HCT116 (cell line): ENCODE results near the gene ADORA1. TPM values are rescaled to one million over a fixed set of nuclear protein-coding genes. Genes with fewer than 3 reads are reported as not detected.

Experiments
- ATAC-seq: fragments of 200-7000 bp; cut with Tn5 transposase; 2 replicates; pipeline ENCODE4 v1.9.1; 2020; ENCODE audit warnings: mild to moderate bottlenecking, moderate library complexity
- BruUV-seq: library from RNA; stranded (reverse); fragments of 400-500 nt; replicated peaks from 2 replicates; lab custom pipeline; 2021; lab: Mats Ljungman, UMichigan
- CTCF ChIA-PET: fragments of 300-600 bp; sonication (Branson Sonifier 250); formaldehyde crosslinking; loops from one replicate; lab custom pipeline; 2021; ENCODE audit warnings: antibody characterized with exemption; lab: Charles Lee
- POLR2A ChIA-PET: fragments of 300-600, 350-600 bp; sonication (Branson Sonifier 250); formaldehyde crosslinking; loops from one replicate; lab custom pipeline; 2021; ENCODE audit warnings: antibody characterized with exemption; lab: Charles Lee
- RAD21 ChIA-PET, 2 experiments: fragments of 300-600 bp; sonication (Branson Sonifier 250); formaldehyde crosslinking; loops; one replicate each; lab custom pipeline; 2023; ENCODE audit warnings: low total read pairs in 2 of 2; ENCODE audit not compliant: uncharacterized antibody in 2 of 2, unreplicated experiment in 2 of 2, low non-redundant PET in 1 of 2; lab: Charles Lee
- DNase-seq: peaks from one replicate; pipeline ENCODE4 v3.0.0-alpha.2; 2010; ENCODE audit warnings: low read depth, low spot score
- H2AFZ ChIP-seq: fragments of 200-600 bp; shearing (Covaris generic), sonication (generic); 2 replicates; pipeline ENCODE4 v1.6.1; 2017; ENCODE audit warnings: low read depth, mixed run types, mixed read lengths, antibody characterized with exemption, low read length; ENCODE audit not compliant: poor library complexity, severe bottlenecking
- H3K27ac ChIP-seq: 2 replicates; pipeline ENCODE4 v1.5.1; 2012; ENCODE audit warnings: low read depth, low read length
- H3K27me3 ChIP-seq: fragments of 200-600 bp; sonication (generic); 2 replicates; pipeline ENCODE4 v1.6.1; 2016; ENCODE audit warnings: mixed run types, low read length, mixed read lengths; ENCODE audit not compliant: insufficient read depth
- H3K36me3 ChIP-seq, 2 experiments: fragments of 200-500 bp in 1 of 2; fragments of 200-600 bp in 1 of 2; sonication (Bioruptor generic) in 1 of 2; sonication (generic) in 1 of 2; 2 replicates each; pipeline versions ENCODE4 v1.5.1 to v1.6.1; 2014 to 2016; ENCODE audit warnings: low read length in 2 of 2, inconsistent platforms in 1 of 2, mixed read lengths in 1 of 2, mixed run types in 1 of 2; ENCODE audit not compliant: insufficient read depth in 2 of 2, control insufficient read depth in 1 of 2
- H3K4me1 ChIP-seq, 2 experiments: fragments of 200-600 bp in 1 of 2; sonication (generic) in 1 of 2; 2 replicates each; pipeline versions ENCODE4 v1.5.1 to v1.6.1; 2012 to 2017; ENCODE audit warnings: low read length in 2 of 2, inconsistent platforms in 1 of 2, mild to moderate bottlenecking in 1 of 2, mixed read lengths in 1 of 2, mixed run types in 1 of 2, moderate library complexity in 1 of 2; ENCODE audit not compliant: insufficient read depth in 2 of 2, control insufficient read depth in 1 of 2
- H3K4me2 ChIP-seq: fragments of 200-600 bp; sonication (generic); 2 replicates; pipeline ENCODE4 v1.6.1; 2017; ENCODE audit warnings: mixed run types, low read length, mixed read lengths
- H3K4me3 ChIP-seq, 2 experiments: fragments of 200-600 bp in 1 of 2; sonication (generic) in 1 of 2; replicated peaks in 1 of 2; 2 replicates each; pipeline ENCODE4 v1.5.1; 2011 to 2016; ENCODE audit warnings: low read length in 2 of 2, control low read depth in 1 of 2, low read depth in 1 of 2, mild to moderate bottlenecking in 1 of 2, mixed read lengths in 1 of 2, mixed run types in 1 of 2
- H3K79me2 ChIP-seq: fragments of 200-600 bp; sonication (generic); 2 replicates; pipeline ENCODE4 v1.6.1; 2017; ENCODE audit warnings: mild to moderate bottlenecking, mixed run types, low read length, moderate library complexity, mixed read lengths; ENCODE audit not compliant: insufficient read depth
- H3K9ac ChIP-seq: fragments of 200-600 bp; sonication (generic); 2 replicates; pipeline ENCODE4 v1.6.1; 2016; ENCODE audit warnings: low read length, mixed read lengths
- H3K9me2 ChIP-seq: fragments of 200-600 bp; sonication (generic), shearing (Covaris generic); 2 replicates; pipeline ENCODE4 v1.6.1; 2017; ENCODE audit warnings: mixed run types, mild to moderate bottlenecking, moderate library complexity; ENCODE audit not compliant: insufficient read depth
- H3K9me3 ChIP-seq, 2 experiments: fragments of 200-500 bp in 1 of 2; fragments of 200-600 bp in 1 of 2; sonication (Bioruptor generic) in 1 of 2; sonication (generic) in 1 of 2; 2 replicates each; pipeline ENCODE4 v1.6.1; 2014 to 2017; ENCODE audit warnings: low read length in 2 of 2, mixed read lengths in 2 of 2, inconsistent platforms in 1 of 2, low read depth in 1 of 2, mild to moderate bottlenecking in 1 of 2, mixed run types in 1 of 2, moderate library complexity in 1 of 2; ENCODE audit not compliant: control insufficient read depth in 1 of 2, insufficient read depth in 1 of 2
- H4K20me1 ChIP-seq: fragments of 200-600 bp; sonication (generic), shearing (Covaris generic); 2 replicates; pipeline ENCODE4 v1.6.1; 2017; ENCODE audit warnings: mixed run types, mild to moderate bottlenecking, moderate library complexity; ENCODE audit not compliant: insufficient read depth
- POLR2AphosphoS5 ChIP-seq: IDR thresholded peaks from 2 replicates; pipeline ENCODE4 v1.6.1; 2011; ENCODE audit warnings: mild to moderate bottlenecking, low read depth, low read length, moderate library complexity
- ZBTB33 ChIP-seq: IDR thresholded peaks from 2 replicates; pipeline ENCODE4 v1.6.1; 2011; ENCODE audit warnings: mild to moderate bottlenecking, low read length, moderate library complexity; ENCODE audit not compliant: insufficient replicate concordance; ENCODE audit errors: extremely low read depth
- intact Hi-C: fragments of 100-400 bp; cut with micrococcal nuclease; formaldehyde crosslinking; loops from 2 replicates; pipeline ENCODE4 v1.10.0; 2022
- total RNA-seq: library from RNA; stranded (reverse); gene quantifications from one replicate; pipeline ENCODE4 v1.2.1, GENCODE V29; 2021; ENCODE audit not compliant: unreplicated experiment
- TF ChIP-seq, protein P1 (sequence below), 3 experiments: fragments of 200-600 bp in 1 of 3; sonication (generic) in 1 of 3; IDR thresholded peaks in 2 of 3; conservative IDR thresholded peaks in 1 of 3; 2 replicates each; pipeline ENCODE4 v1.5.1; 2012 to 2017; ENCODE audit warnings: low read depth in 2 of 3, low read length in 2 of 3, antibody characterized with exemption in 1 of 3, borderline replicate concordance in 1 of 3, control low read depth in 1 of 3, mild to moderate bottlenecking in 1 of 3, mixed read lengths in 1 of 3, mixed run types in 1 of 3, moderate library complexity in 1 of 3; ENCODE audit not compliant: insufficient read depth in 1 of 3

ADORA1 gene
- total RNA-seq, 1 experiment from 2014 or later = 2.8 TPM

GRCh38 chr1:203177036-203177405, 49.5 kb downstream of the ADORA1 start:
- intact Hi-C loops = no loop called here
- no TSS peak for BruUV-seq
- H4K20me1 ChIP-seq = no peaks in the 10 kb centered on the region
- no peaks in the 10 kb centered on the region for H3K9me2 ChIP-seq
- peak overlapping the region in 1 of 2 experiments; percentile 37; a peak in 2 of 4 replicates for H3K4me3 ChIP-seq
- H3K36me3 ChIP-seq = no peaks in the 10 kb centered on the region
- H3K27me3 ChIP-seq = no peaks in the 10 kb centered on the region
- H3K4me1 ChIP-seq = peaks cover 32 to 80% of the 10 kb centered on the region in 2 experiments
- peak overlapping the region; percentile 36; the same call in 1 of the 2 replicates for H3K9ac ChIP-seq
- POLR2A ChIA-PET = no interaction called here
- no peaks in the 10 kb centered on the region for H3K79me2 ChIP-seq
- ATAC-seq (no peak), DNase-seq (no peak)
- CTCF ChIA-PET = interaction anchor here (1.5 kb wide), 1 partner anchor 49 kb away, joined by 4 read pairs; the partner anchor contains the start of gene ADORA1
- H3K4me2 ChIP-seq = peak overlapping the region; percentile 84
- H3K27ac ChIP-seq = peak overlapping the region; percentile 50
- RAD21 ChIA-PET = interaction anchor here in 1 of 2 experiments (1.2 kb wide), 1 partner anchor 39 kb away, joined by 5 read pairs; no protein-coding TSS in a partner anchor
- no peak overlapping the region for H2AFZ ChIP-seq
- TF ChIP-seq, protein P1, sequence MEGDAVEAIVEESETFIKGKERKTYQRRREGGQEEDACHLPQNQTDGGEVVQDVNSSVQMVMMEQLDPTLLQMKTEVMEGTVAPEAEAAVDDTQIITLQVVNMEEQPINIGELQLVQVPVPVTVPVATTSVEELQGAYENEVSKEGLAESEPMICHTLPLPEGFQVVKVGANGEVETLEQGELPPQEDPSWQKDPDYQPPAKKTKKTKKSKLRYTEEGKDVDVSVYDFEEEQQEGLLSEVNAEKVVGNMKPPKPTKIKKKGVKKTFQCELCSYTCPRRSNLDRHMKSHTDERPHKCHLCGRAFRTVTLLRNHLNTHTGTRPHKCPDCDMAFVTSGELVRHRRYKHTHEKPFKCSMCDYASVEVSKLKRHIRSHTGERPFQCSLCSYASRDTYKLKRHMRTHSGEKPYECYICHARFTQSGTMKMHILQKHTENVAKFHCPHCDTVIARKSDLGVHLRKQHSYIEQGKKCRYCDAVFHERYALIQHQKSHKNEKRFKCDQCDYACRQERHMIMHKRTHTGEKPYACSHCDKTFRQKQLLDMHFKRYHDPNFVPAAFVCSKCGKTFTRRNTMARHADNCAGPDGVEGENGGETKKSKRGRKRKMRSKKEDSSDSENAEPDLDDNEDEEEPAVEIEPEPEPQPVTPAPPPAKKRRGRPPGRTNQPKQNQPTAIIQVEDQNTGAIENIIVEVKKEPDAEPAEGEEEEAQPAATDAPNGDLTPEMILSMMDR (IDR thresholded peaks at IDR 0.05 in 2 of 3, conservative IDR thresholded peaks at IDR 0.05 in 1 of 3; ENCODE audit: borderline replicate concordance in 1 of 3, insufficient read depth in 1 of 3, low read depth in 2 of 3, low read length in 2 of 3) = 0 out of 6 replicates have a peak, but pooled peaks of 1 of the 3 experiments have one; percentile 7
- TF ChIP-seq POLR2AphosphoS5 = no peak
- no peak for TF ChIP-seq ZBTB33
- no peaks in the 10 kb centered on the region for H3K9me3 ChIP-seq
